ENCODE measurements around the gene EFCAB10.
A peak's percentile ranks its signal among the peaks of the same experiment; 100 is the strongest.
"Not testable (repeated sequence)": the region's sequence is repeated elsewhere in the genome, so short reads cannot be mapped to it uniquely, and the experiment has no call there.

EFCAB10 gene

GRCh38 chr7:105527737-105528136 lies 53.6 kb downstream of the EFCAB10 start:
- not testable (repeated sequence) for DNase-seq

GRCh38 chr7:105524840-105525239 lies 56.5 kb downstream of the EFCAB10 start:
- DNase-seq = no peak

- DNase-seq = not testable (repeated sequence)
These were observed 56.9 kb downstream of the EFCAB10 start for GRCh38 chr7:105524423-105524822.

GRCh38 chr7:105521717-105522463 lies 59.4 kb downstream of the EFCAB10 start, which contains the start of gene PUS7:
TSS of gene PUS7 (minus strand) at chr7:105522271. CDS start at chr7:105508512, 13,759 bp downstream.
- peak; percentile 93 for DNase-seq

- peak; percentile 61 for DNase-seq
These were observed 60.1 kb downstream of the EFCAB10 start for GRCh38 chr7:105521027-105521716.

- DNase-seq = not testable (repeated sequence)
These were observed 60.7 kb downstream of the EFCAB10 start for GRCh38 chr7:105520620-105521019.

GRCh38 chr7:105519353-105519752 lies 61.9 kb downstream of the EFCAB10 start:
- DNase-seq = no peak

- DNase-seq = not testable (repeated sequence)
These were observed 65.7 kb downstream of the EFCAB10 start for GRCh38 chr7:105515610-105516009.

All from femur (tissue), 1 donor.